ENCODE data around the gene PTPRN2. TPM values are rescaled to one million over a fixed set of nuclear protein-coding genes. Genes with fewer than 3 reads are reported as not detected.

PTPRN2 gene
- total and polyA plus RNA-seq, 2 donors (not counting 1 experiment from before 2014, with no cell fraction given): 0.54 to 1.2 TPM

- Histone ChIP-seq H3K9me3 (ENCODE audit: control insufficient read depth, insufficient read depth, low read depth, low read length) (peaks cover 9% of the 10 kb centered on the region), H3K79me2 (ENCODE audit: control insufficient read depth, insufficient read depth, low read length) (no peaks in the 10 kb centered on the region), H3K4me2 (ENCODE audit: extremely low read depth, insufficient read depth, low read length) (no peak overlapping the region)
Measured at GRCh38 chr7:158323741-158324396, 263.8 kb downstream of the PTPRN2 start.

GRCh38 chr7:158322616-158323530, 264.8 kb downstream of the PTPRN2 start:
- Histone ChIP-seq H3K36me3 (ENCODE audit: control insufficient read depth, insufficient read depth, low read length) (no peaks in the 10 kb centered on the region), H3K4me1 (ENCODE audit: control insufficient read depth, extremely low read depth, insufficient read depth, low read length) (no peaks in the 10 kb centered on the region), H3K4me3 (replicated peaks in 1 of 4; ENCODE audit: control extremely low read depth in 1 of 4, insufficient read depth in 1 of 4, low read depth in 3 of 4, low read length in 4 of 4) (no peak overlapping the region), H4K20me1 (ENCODE audit: control insufficient read depth, extremely low read depth, insufficient read depth, low read length) (no peaks in the 10 kb centered on the region), H3K27me3 (ENCODE audit: control insufficient read depth, insufficient read depth, low read length) (no peaks in the 10 kb centered on the region), H3K27ac (ENCODE audit: insufficient read depth, low read length) (no peak overlapping the region), H3K79me2 (ENCODE audit: control insufficient read depth, insufficient read depth, low read length) (no peaks in the 10 kb centered on the region), H3K9ac (ENCODE audit: insufficient read depth, low read length) (no peak overlapping the region), H3K9me3 (ENCODE audit: control insufficient read depth, insufficient read depth, low read depth, low read length) (peaks cover 9% of the 10 kb centered on the region), H3K4me2 (ENCODE audit: extremely low read depth, insufficient read depth, low read length) (no peak overlapping the region), H2AFZ (ENCODE audit: low read length) (no peak overlapping the region)
- DNase-seq (ENCODE audit: low read depth in 2 of 2): no peak
- TF ChIP-seq EZH2 (IDR thresholded peaks at IDR 0.05; ENCODE audit: low read length, missing control alignments) (no peak), CTCF (conservative IDR thresholded peaks at IDR 0.05 in 1 of 2, IDR thresholded peaks at IDR 0.05 in 1 of 2; ENCODE audit: low read depth in 1 of 2, low read length in 2 of 2) (no peak)

More at GRCh38 chr7:158323741-158324396, 263.8 kb downstream of the PTPRN2 start:
- Histone ChIP-seq H3K4me3 (replicated peaks in 1 of 4; ENCODE audit: control extremely low read depth in 1 of 4, insufficient read depth in 1 of 4, low read depth in 3 of 4, low read length in 4 of 4) (no peak overlapping the region), H3K4me1 (ENCODE audit: control insufficient read depth, extremely low read depth, insufficient read depth, low read length) (no peaks in the 10 kb centered on the region), H4K20me1 (ENCODE audit: control insufficient read depth, extremely low read depth, insufficient read depth, low read length) (no peaks in the 10 kb centered on the region), H3K27ac (ENCODE audit: insufficient read depth, low read length) (no peak overlapping the region), H3K9ac (ENCODE audit: insufficient read depth, low read length) (no peak overlapping the region), H3K27me3 (ENCODE audit: control insufficient read depth, insufficient read depth, low read length) (no peaks in the 10 kb centered on the region), H3K36me3 (ENCODE audit: control insufficient read depth, insufficient read depth, low read length) (no peaks in the 10 kb centered on the region), H2AFZ (ENCODE audit: low read length) (no peak overlapping the region)
- TF ChIP-seq EZH2 (IDR thresholded peaks at IDR 0.05; ENCODE audit: low read length, missing control alignments) (no peak), CTCF (conservative IDR thresholded peaks at IDR 0.05 in 1 of 2, IDR thresholded peaks at IDR 0.05 in 1 of 2; ENCODE audit: low read depth in 1 of 2, low read length in 2 of 2) (no peak)
- DNase-seq (ENCODE audit: low read depth in 2 of 2): no peak

GRCh38 chr7:158321936-158322615, 265.5 kb downstream of the PTPRN2 start:
- no peak overlapping the region for H3K27ac ChIP-seq (ENCODE audit: insufficient read depth, low read length)
- H4K20me1 ChIP-seq (ENCODE audit: control insufficient read depth, extremely low read depth, insufficient read depth, low read length): no peaks in the 10 kb centered on the region
- peaks cover 7% of the 10 kb centered on the region for H3K9me3 ChIP-seq (ENCODE audit: control insufficient read depth, insufficient read depth, low read depth, low read length)
- no peaks in the 10 kb centered on the region for H3K4me1 ChIP-seq (ENCODE audit: control insufficient read depth, extremely low read depth, insufficient read depth, low read length)
- H3K4me3 ChIP-seq (replicated peaks in 1 of 4; ENCODE audit: control extremely low read depth in 1 of 4, insufficient read depth in 1 of 4, low read depth in 3 of 4, low read length in 4 of 4): no peak overlapping the region
- no peak overlapping the region for H3K9ac ChIP-seq (ENCODE audit: insufficient read depth, low read length)
- H3K36me3 ChIP-seq (ENCODE audit: control insufficient read depth, insufficient read depth, low read length): no peaks in the 10 kb centered on the region
- DNase-seq (ENCODE audit: low read depth in 2 of 2): no peak
- H3K79me2 ChIP-seq (ENCODE audit: control insufficient read depth, insufficient read depth, low read length): no peaks in the 10 kb centered on the region
- no peak for TF ChIP-seq EZH2 (IDR thresholded peaks at IDR 0.05; ENCODE audit: low read length, missing control alignments)
- no peak for TF ChIP-seq CTCF (conservative IDR thresholded peaks at IDR 0.05 in 1 of 2, IDR thresholded peaks at IDR 0.05 in 1 of 2; ENCODE audit: low read depth in 1 of 2, low read length in 2 of 2)
- H2AFZ ChIP-seq (ENCODE audit: low read length): no peak overlapping the region
- H3K4me2 ChIP-seq (ENCODE audit: extremely low read depth, insufficient read depth, low read length): no peak overlapping the region
- H3K27me3 ChIP-seq (ENCODE audit: control insufficient read depth, insufficient read depth, low read length): no peaks in the 10 kb centered on the region

Data from fibroblast of lung (primary cell).